Measurements from ENCODE around the gene AKR1D1. TPM values are rescaled to one million over a fixed set of nuclear protein-coding genes. Genes with fewer than 3 reads are reported as not detected.

The AKR1D1 gene
- total and polyA plus RNA-seq, 3 donors from 2014 or later, result 0.87 to 6.9 (median 1.3) TPM

DNA sequence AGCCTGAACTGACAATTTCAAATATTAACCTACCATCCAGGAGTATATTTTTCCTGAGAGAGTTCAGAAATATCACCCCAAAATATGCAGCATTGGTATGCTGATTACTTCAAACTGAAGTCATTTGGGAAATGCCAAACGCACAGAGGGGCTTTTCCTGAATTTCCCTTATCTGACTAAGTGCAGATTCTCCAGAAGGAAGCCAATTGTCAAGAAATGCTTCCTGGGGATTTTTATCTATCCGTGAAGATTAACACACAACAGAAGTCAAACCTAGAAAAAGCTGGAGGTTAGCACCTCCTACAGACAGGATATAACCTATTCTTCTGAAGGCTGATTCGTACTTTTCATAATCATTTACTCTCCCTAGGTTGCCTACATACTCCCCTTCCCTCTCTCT, 91.0 kb downstream of the AKR1D1 start:
- no peak for DNase-seq
- intact Hi-C loops (cut with DNase I; ENCODE audit: low total_unique reads), result no loop called here
- 66 to 73% methylated on average over 3 of the region's 3 CpGs for WGBS, 2 donors

DNA sequence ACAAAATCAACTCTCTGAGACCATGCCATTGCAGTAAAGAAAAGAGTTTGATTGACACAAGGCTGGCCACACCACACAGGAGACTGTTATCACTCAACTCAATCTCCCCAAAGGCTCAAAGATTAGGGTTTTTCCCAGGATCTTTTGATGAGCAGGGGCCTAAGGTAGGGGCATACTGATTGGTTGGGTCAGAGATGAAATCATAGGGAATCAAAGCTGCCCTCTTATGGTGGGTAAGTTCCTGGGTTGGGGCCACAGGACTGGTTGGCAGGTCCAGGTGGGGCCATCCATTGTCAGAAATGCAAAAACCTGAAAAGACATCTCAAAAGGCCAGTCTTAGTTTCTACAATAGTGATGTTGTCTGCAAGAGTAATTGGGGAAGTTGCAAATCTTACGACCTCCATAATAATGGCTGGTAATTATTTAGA, 91.6 kb downstream of the AKR1D1 start:
- 94% methylated on average over 1 of the region's 1 CpG for WGBS, 2 donors
- intact Hi-C loops (cut with DNase I; ENCODE audit: low total_unique reads), result no loop called here
- H3K9me3 ChIP-seq, result no peaks in the 10 kb centered on the region
- no peaks in the 10 kb centered on the region for H3K4me1 ChIP-seq
- H3K36me3 ChIP-seq (ENCODE audit: low read depth, missing control alignments), result no peaks in the 10 kb centered on the region
- DNase-seq, result no peak
- H3K27me3 ChIP-seq, result no peaks in the 10 kb centered on the region
- H3K4me3 ChIP-seq, result no peak overlapping the region
- no peak overlapping the region for H3K27ac ChIP-seq
- no peak for TF ChIP-seq CTCF (IDR thresholded peaks at IDR 0.05)
- no peak for TF ChIP-seq POLR2A (IDR thresholded peaks at IDR 0.05)

More for the DNA sequence above, 91.0 kb downstream of the AKR1D1 start:
- H3K27ac ChIP-seq, result no peak overlapping the region
- H3K27me3 ChIP-seq, result no peaks in the 10 kb centered on the region
- H3K4me1 ChIP-seq, result no peaks in the 10 kb centered on the region
- no peak overlapping the region for H3K4me3 ChIP-seq
- H3K36me3 ChIP-seq (ENCODE audit: low read depth, missing control alignments), result no peaks in the 10 kb centered on the region
- no peaks in the 10 kb centered on the region for H3K9me3 ChIP-seq
- no peak for TF ChIP-seq CTCF (IDR thresholded peaks at IDR 0.05)
- TF ChIP-seq POLR2A (IDR thresholded peaks at IDR 0.05), result no peak

Small RNA genes within 50 kb of the gene (small RNA-seq; reads per million reads assigned to genes)
- gene AC024082.2 (0 reads per million in 2 donors), gene RN7SKP223 (0 reads per million in 2 donors)

Other genes with a start within 250 kb of the AKR1D1 start
- gene DGKI, start 229.5 kb upstream of the AKR1D1 start, total RNA-seq, result 1 to 10 TPM; 3.2 to 4.3 TPM
- 6.6 TPM for gene DGKI, start 229.5 kb upstream of the AKR1D1 start, polyA plus RNA-seq (ENCODE audit: insufficient read depth, low read depth, low replicate concordance)
- gene CREB3L2, start 74.4 kb upstream of the AKR1D1 start, total RNA-seq, result 10 to 100 TPM; 23.4 to 23.9 TPM
- gene CREB3L2, start 74.4 kb upstream of the AKR1D1 start, polyA plus RNA-seq (ENCODE audit: insufficient read depth, low read depth, low replicate concordance), result 22.0 TPM